ENCODE results near the gene ABCA4. TPM values are rescaled to one million over a fixed set of nuclear protein-coding genes. Genes with fewer than 3 reads are reported as not detected.
"Not testable (repeated sequence)": the region's sequence is repeated elsewhere in the genome, so short reads cannot be mapped to it uniquely, and the experiment has no call there.

The ABCA4 gene
- total and polyA plus RNA-seq, 2 donors (not counting 3 experiments of a cell fraction or from before 2014, with no cell fraction given) = 2.3 to 4.9 TPM

DNA sequence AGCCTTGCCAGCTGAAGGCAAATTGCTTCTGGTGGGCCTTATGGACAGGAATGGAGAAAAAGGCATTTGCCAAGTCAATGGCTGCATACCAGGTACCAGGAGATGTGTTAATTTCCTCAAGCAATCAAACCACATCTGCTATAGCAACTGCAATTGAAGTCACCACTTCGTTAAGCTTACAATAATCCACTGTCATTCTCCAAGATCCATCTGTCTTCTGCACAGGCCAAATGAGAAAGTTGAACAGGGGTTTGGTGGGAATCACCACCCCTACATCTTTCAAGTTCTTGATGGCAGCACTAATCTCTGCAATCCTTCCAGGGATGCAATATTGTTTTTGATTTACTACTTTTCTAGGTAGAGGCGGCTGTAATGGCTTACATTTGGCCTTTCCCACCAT, 43.9 kb upstream of the ABCA4 start:
- intact Hi-C loops (cut with micrococcal nuclease) = loop anchor here (5.0 kb wide), 1 partner anchor 162 kb away; no protein-coding TSS in a partner anchor
- H3K9me1 ChIP-seq (replicated peaks; ENCODE audit: control insufficient read depth, extremely low read depth, insufficient read depth, low read length); H2AFZ ChIP-seq (ENCODE audit: low read depth, low read length); H3K27me3 ChIP-seq (ENCODE audit: control insufficient read depth in 2 of 2, insufficient read depth in 2 of 2, low read length in 2 of 2); POLR2A ChIA-PET; FAIRE-seq; H3K9ac ChIP-seq (replicated peaks; ENCODE audit: extremely low read depth, insufficient read depth, low read length); H3K36me3 ChIP-seq (ENCODE audit: control insufficient read depth in 2 of 2, extremely low read depth in 1 of 2, insufficient read depth in 2 of 2, low read length in 2 of 2); DNase-seq (ENCODE audit: low read depth, low spot score); BruUV-seq (replicated peaks); dilution Hi-C loops (cut with MboI; ENCODE audit: extremely low pct_ligation_motif_present, low sequenced_read_pairs); H3K27ac ChIP-seq (ENCODE audit: insufficient read depth, low read depth, low read length); H3K9me3 ChIP-seq (replicated peaks; ENCODE audit: control insufficient read depth, insufficient read depth, low read length); H3K4me3 ChIP-seq (replicated peaks in 1 of 3; ENCODE audit: insufficient read depth in 1 of 3, low read depth in 1 of 3, low read length in 3 of 3); H3K4me1 ChIP-seq (ENCODE audit: control insufficient read depth, extremely low read depth, insufficient read depth, low read length); H3K4me2 ChIP-seq (ENCODE audit: insufficient read depth, low read length); H4K20me1 ChIP-seq (replicated peaks; ENCODE audit: control insufficient read depth, extremely low read depth, insufficient read depth, low read length); H3K79me2 ChIP-seq (ENCODE audit: control insufficient read depth, insufficient read depth, low read length): not testable (repeated sequence)
- CTCF ChIA-PET = interaction anchor here (1.3 to 2.2 kb wide), 3 partner anchors 11 to 102 kb away, joined by 3 to 19 read pairs (median 3); no protein-coding TSS in a partner anchor
- peak; percentile 53 for TF ChIP-seq POLR2A (IDR thresholded peaks at IDR 0.05; ENCODE audit: low read depth, low read length)

DNA sequence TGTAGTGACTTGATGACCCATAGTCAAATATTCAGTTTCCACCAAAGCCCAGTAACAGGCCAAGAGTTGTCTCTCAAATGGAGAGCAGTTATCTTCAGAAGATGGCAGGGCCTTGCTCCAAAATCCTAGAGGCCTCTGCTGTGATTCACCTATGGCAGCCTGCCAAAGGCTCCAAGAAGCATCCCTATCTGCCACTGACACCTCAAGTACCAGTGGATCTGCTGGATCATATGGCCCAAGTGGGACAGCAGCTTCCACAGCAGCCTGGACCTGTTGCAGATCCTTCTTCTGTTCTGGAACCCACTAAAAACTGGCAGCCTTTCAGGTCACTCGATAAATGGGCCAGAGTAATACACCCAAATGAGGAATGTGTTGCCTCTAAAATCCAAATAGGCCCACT, 43.2 kb upstream of the ABCA4 start:
- H3K9me1 ChIP-seq (replicated peaks; ENCODE audit: control insufficient read depth, extremely low read depth, insufficient read depth, low read length); H3K9ac ChIP-seq (replicated peaks; ENCODE audit: extremely low read depth, insufficient read depth, low read length); H3K79me2 ChIP-seq (ENCODE audit: control insufficient read depth, insufficient read depth, low read length); H3K9me3 ChIP-seq (replicated peaks; ENCODE audit: control insufficient read depth, insufficient read depth, low read length); H2AFZ ChIP-seq (ENCODE audit: low read depth, low read length); CTCF ChIA-PET; H3K4me3 ChIP-seq (replicated peaks in 1 of 3; ENCODE audit: insufficient read depth in 1 of 3, low read depth in 1 of 3, low read length in 3 of 3); FAIRE-seq; DNase-seq (ENCODE audit: low read depth, low spot score); H4K20me1 ChIP-seq (replicated peaks; ENCODE audit: control insufficient read depth, extremely low read depth, insufficient read depth, low read length); BruUV-seq (replicated peaks); H3K4me1 ChIP-seq (ENCODE audit: control insufficient read depth, extremely low read depth, insufficient read depth, low read length); H3K36me3 ChIP-seq (ENCODE audit: control insufficient read depth in 2 of 2, extremely low read depth in 1 of 2, insufficient read depth in 2 of 2, low read length in 2 of 2); H3K4me2 ChIP-seq (ENCODE audit: insufficient read depth, low read length); dilution Hi-C loops (cut with MboI; ENCODE audit: extremely low pct_ligation_motif_present, low sequenced_read_pairs); POLR2A ChIA-PET; H3K27me3 ChIP-seq (ENCODE audit: control insufficient read depth in 2 of 2, insufficient read depth in 2 of 2, low read length in 2 of 2); H3K27ac ChIP-seq (ENCODE audit: insufficient read depth, low read depth, low read length): not testable (repeated sequence)
- intact Hi-C loops (cut with micrococcal nuclease) = loop anchor here (5.0 kb wide), 1 partner anchor 163 kb away; no protein-coding TSS in a partner anchor

DNA sequence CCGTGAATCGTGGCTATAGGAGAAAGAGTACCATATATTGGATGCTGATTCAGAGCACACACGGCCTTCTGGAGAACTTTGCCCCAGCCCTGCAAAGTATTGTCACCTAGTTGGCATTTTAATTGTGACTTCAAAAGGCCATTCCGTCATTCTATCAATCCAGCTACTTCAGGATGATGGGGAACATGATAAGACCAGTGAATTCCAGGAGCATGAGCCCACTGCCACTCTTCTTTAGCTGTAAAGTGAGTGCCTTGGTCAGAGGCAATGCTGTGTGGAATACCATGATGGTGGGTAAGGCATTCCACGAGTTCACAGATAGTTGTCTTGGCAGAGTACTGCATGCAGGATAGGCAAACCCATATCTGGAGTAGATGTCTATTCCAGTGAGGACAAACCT, 42.3 kb upstream of the ABCA4 start:
- intact Hi-C loops (cut with micrococcal nuclease) = loop anchor here (5.0 kb wide), 1 partner anchor 164 kb away; no protein-coding TSS in a partner anchor
- H3K4me3 ChIP-seq (replicated peaks in 1 of 3; ENCODE audit: insufficient read depth in 1 of 3, low read depth in 1 of 3, low read length in 3 of 3); H3K9ac ChIP-seq (replicated peaks; ENCODE audit: extremely low read depth, insufficient read depth, low read length); POLR2A ChIA-PET; H3K36me3 ChIP-seq (ENCODE audit: control insufficient read depth in 2 of 2, extremely low read depth in 1 of 2, insufficient read depth in 2 of 2, low read length in 2 of 2); H3K79me2 ChIP-seq (ENCODE audit: control insufficient read depth, insufficient read depth, low read length); FAIRE-seq; BruUV-seq (replicated peaks); H2AFZ ChIP-seq (ENCODE audit: low read depth, low read length); H3K4me2 ChIP-seq (ENCODE audit: insufficient read depth, low read length); H3K4me1 ChIP-seq (ENCODE audit: control insufficient read depth, extremely low read depth, insufficient read depth, low read length); H3K9me1 ChIP-seq (replicated peaks; ENCODE audit: control insufficient read depth, extremely low read depth, insufficient read depth, low read length); H3K27me3 ChIP-seq (ENCODE audit: control insufficient read depth in 2 of 2, insufficient read depth in 2 of 2, low read length in 2 of 2); H3K9me3 ChIP-seq (replicated peaks; ENCODE audit: control insufficient read depth, insufficient read depth, low read length); dilution Hi-C loops (cut with MboI; ENCODE audit: extremely low pct_ligation_motif_present, low sequenced_read_pairs); DNase-seq (ENCODE audit: low read depth, low spot score); H3K27ac ChIP-seq (ENCODE audit: insufficient read depth, low read depth, low read length); H4K20me1 ChIP-seq (replicated peaks; ENCODE audit: control insufficient read depth, extremely low read depth, insufficient read depth, low read length): not testable (repeated sequence)
- CTCF ChIA-PET = interaction anchor here (0.8 kb wide), 1 partner anchor 100 kb away, joined by 3 read pairs; no protein-coding TSS in a partner anchor

Data from endothelial cell of umbilical vein (primary cell).